HEK293 (cell line): ENCODE results near the gene FGL2.

Experiments used
- CTCF ChIP-seq: fragments of 450-650 bp; formaldehyde crosslinking; IDR thresholded peaks from 2 replicates; pipeline ENCODE4 v1.5.1; 2016; ENCODE audit warnings: missing biosample characterization, missing genetic modification characterization
- KLF9 ChIP-seq: fragments of 450-650 bp; formaldehyde crosslinking; IDR thresholded peaks from 2 replicates; pipeline ENCODE4 v1.5.1; 2016; ENCODE audit warnings: missing biosample characterization, missing genetic modification characterization, low read depth
- PRDM1 ChIP-seq: fragments of 450-650 bp; formaldehyde crosslinking; IDR thresholded peaks from 2 replicates; pipeline ENCODE4; 2016; ENCODE audit warnings: missing biosample characterization, missing genetic modification characterization
- SETDB1 ChIP-seq: IDR thresholded peaks from one replicate; pipeline ENCODE4 v1.6.1; 2017; ENCODE audit warnings: mild to moderate bottlenecking, low read length, moderate library complexity, mixed read lengths; ENCODE audit not compliant: insufficient read length
- ZNF549 ChIP-seq: fragments of 450-650 bp; IDR thresholded peaks from 2 replicates; pipeline ENCODE4 v1.5.1; 2018; ENCODE audit warnings: missing biosample characterization, missing genetic modification characterization, mild to moderate bottlenecking, inconsistent platforms, moderate library complexity
- ZNF561 ChIP-seq: fragments of 450-650 bp; IDR thresholded peaks from 2 replicates; pipeline ENCODE4 v1.5.1; 2018; ENCODE audit warnings: missing biosample characterization, missing genetic modification characterization, borderline replicate concordance
- ZNF707 ChIP-seq: fragments of 450-650 bp; formaldehyde crosslinking; IDR thresholded peaks from 2 replicates; pipeline ENCODE4 v1.5.1; 2016; ENCODE audit warnings: missing biosample characterization, missing genetic modification characterization

- TF ChIP-seq SETDB1 (no peak), PRDM1 (tag by site-specific recombination) (no peak), CTCF (tag by site-specific recombination) (no peak), ZNF561 (tag by site-specific recombination) (no peak), ZNF707 (tag by site-specific recombination) (no peak), KLF9 (no peak), ZNF549 (tag by site-specific recombination) (no peak)
These were observed 2.5 kb downstream of the FGL2 start for GRCh38 chr7:77197141-77197540.
